Mesendoderm (in vitro differentiated cells): ENCODE data around the gene NR3C2.

Experiments
- DNase-seq: peaks from one replicate; pipeline ENCODE4 v3.0.0; 2013
- H2AK5ac ChIP-seq: 2 replicates; pipeline ENCODE4 v1.6.1; 2013; ENCODE audit warnings: low read length, inconsistent platforms
- H2BK120ac ChIP-seq: 2 replicates; pipeline ENCODE4 v1.6.1; 2013; ENCODE audit warnings: low read depth, mild to moderate bottlenecking, low read length, moderate library complexity, mixed read lengths
- H2BK15ac ChIP-seq: replicated peaks from 2 replicates; pipeline ENCODE4 v1.6.1; 2013; ENCODE audit warnings: low read depth, mild to moderate bottlenecking, moderate library complexity
- H2BK5ac ChIP-seq: 2 replicates; pipeline ENCODE4 v1.6.1; 2013; ENCODE audit warnings: low read length, inconsistent platforms
- H3K18ac ChIP-seq: 2 replicates; pipeline ENCODE4 v1.6.1; 2013; ENCODE audit warnings: mild to moderate bottlenecking, low read length, mixed read lengths
- H3K23ac ChIP-seq: one replicate; pipeline ENCODE4 v1.6.1; 2013; ENCODE audit warnings: low read length
- H3K27ac ChIP-seq: 2 replicates; pipeline ENCODE4 v1.5.1; 2013; ENCODE audit warnings: low read depth, mild to moderate bottlenecking, inconsistent platforms, low read length, moderate library complexity
- H3K27me3 ChIP-seq: 2 replicates; pipeline ENCODE4 v1.6.1; 2013; ENCODE audit warnings: low read length, control low read depth, mild to moderate bottlenecking, inconsistent platforms; ENCODE audit not compliant: insufficient read depth, poor library complexity
- H3K36me3 ChIP-seq: 2 replicates; pipeline ENCODE4 v1.6.1; 2013; ENCODE audit warnings: low read length, inconsistent platforms; ENCODE audit not compliant: control insufficient read depth, insufficient read depth
- H3K4ac ChIP-seq: one replicate; pipeline ENCODE4 v1.6.1; 2013; ENCODE audit warnings: low read depth, mild to moderate bottlenecking, low read length, moderate library complexity
- H3K4me1 ChIP-seq: 2 replicates; pipeline ENCODE4 v1.6.1; 2013; ENCODE audit warnings: low read depth, low read length, inconsistent platforms; ENCODE audit not compliant: control insufficient read depth
- H3K4me2 ChIP-seq: 2 replicates; pipeline ENCODE4 v1.6.1; 2013; ENCODE audit warnings: low read length
- H3K4me3 ChIP-seq: 2 replicates; pipeline ENCODE4 v1.5.1; 2013; ENCODE audit warnings: mild to moderate bottlenecking, low read length
- H3K56ac ChIP-seq: one replicate; pipeline ENCODE4 v1.6.1; 2013; ENCODE audit warnings: low read length
- H3K79me1 ChIP-seq: 2 replicates; pipeline ENCODE4 v1.6.1; 2013; ENCODE audit warnings: low read length, inconsistent platforms
- H3K79me2 ChIP-seq: 2 replicates; pipeline ENCODE4 v1.6.1; 2013; ENCODE audit warnings: mild to moderate bottlenecking, low read length; ENCODE audit not compliant: control insufficient read depth, insufficient read depth
- H3K9ac ChIP-seq: 2 replicates; pipeline ENCODE4 v1.6.1; 2013; ENCODE audit warnings: low read length, inconsistent platforms
- H4K5ac ChIP-seq: one replicate; pipeline ENCODE4 v1.6.1; 2013; ENCODE audit warnings: low read length
- H4K8ac ChIP-seq: one replicate; pipeline ENCODE4 v1.6.1; 2013; ENCODE audit warnings: low read depth, mild to moderate bottlenecking, control low read depth, low read length, moderate library complexity
- WGBS: extraction: QIAGEN DNeasy Blood & Tissue Kit; methylation state at CpG from one replicate; pipeline ENCODE4 v1.1.7; 2013; ENCODE audit warnings: low lambda C conversion rate, missing lambda C conversion rate; ENCODE audit not compliant: insufficient coverage; ENCODE audit errors: extremely low coverage; 5-methylcytosine and 5-hydroxymethylcytosine counted together

NR3C2 gene

GRCh38 chr4:148345509-148345908 lies 96.7 kb downstream of the NR3C2 start:
- Histone ChIP-seq H3K4me3 (no peak overlapping the region), H3K27me3 (no peaks in the 10 kb centered on the region), H3K36me3 (no peaks in the 10 kb centered on the region), H2BK5ac (no peak overlapping the region), H3K79me2 (no peaks in the 10 kb centered on the region), H4K8ac (no peak overlapping the region), H2BK15ac (no peak overlapping the region), H3K4ac (no peak overlapping the region), H3K56ac (no peak overlapping the region), H3K27ac (no peak overlapping the region), H2AK5ac (no peak overlapping the region), H3K4me2 (no peak overlapping the region), H3K23ac (no peak overlapping the region), H2BK120ac (no peak overlapping the region), H4K5ac (no peak overlapping the region), H3K18ac (no peak overlapping the region), H3K4me1 (no peaks in the 10 kb centered on the region), H3K9ac (no peak overlapping the region), H3K79me1 (no peaks in the 10 kb centered on the region)
- no peak for DNase-seq
- no CpG with 5 or more reads among the region's 5 CpGs for WGBS

GRCh38 chr4:148344941-148345340 lies 97.3 kb downstream of the NR3C2 start:
- no peak overlapping the region for H3K23ac ChIP-seq
- no peak overlapping the region for H3K27ac ChIP-seq
- H3K18ac ChIP-seq, result no peak overlapping the region
- H3K27me3 ChIP-seq, result no peaks in the 10 kb centered on the region
- no peak overlapping the region for H4K8ac ChIP-seq
- WGBS, result no CpG with 5 or more reads among the region's 1 CpG
- H4K5ac ChIP-seq, result no peak overlapping the region
- no peak overlapping the region for H3K4me2 ChIP-seq
- H3K4me1 ChIP-seq, result no peaks in the 10 kb centered on the region
- H2AK5ac ChIP-seq, result no peak overlapping the region
- H3K56ac ChIP-seq, result no peak overlapping the region
- H3K4me3 ChIP-seq, result no peak overlapping the region
- no peak overlapping the region for H2BK120ac ChIP-seq
- no peaks in the 10 kb centered on the region for H3K79me1 ChIP-seq
- H3K4ac ChIP-seq, result no peak overlapping the region
- H3K9ac ChIP-seq, result no peak overlapping the region
- no peak overlapping the region for H2BK5ac ChIP-seq
- no peaks in the 10 kb centered on the region for H3K36me3 ChIP-seq
- H2BK15ac ChIP-seq, result no peak overlapping the region
- H3K79me2 ChIP-seq, result no peaks in the 10 kb centered on the region
- no peak for DNase-seq

- no peak overlapping the region for H3K4me2 ChIP-seq
- no peak overlapping the region for H2BK5ac ChIP-seq
- no peak overlapping the region for H3K18ac ChIP-seq
- H3K4ac ChIP-seq, result no peak overlapping the region
- DNase-seq, result no peak
- H3K4me3 ChIP-seq, result no peak overlapping the region
- no peak overlapping the region for H2AK5ac ChIP-seq
- H3K36me3 ChIP-seq, result no peaks in the 10 kb centered on the region
- H3K27me3 ChIP-seq, result no peaks in the 10 kb centered on the region
- H3K27ac ChIP-seq, result no peak overlapping the region
- no peaks in the 10 kb centered on the region for H3K4me1 ChIP-seq
- no peak overlapping the region for H3K9ac ChIP-seq
- H3K79me2 ChIP-seq, result no peaks in the 10 kb centered on the region
- H2BK120ac ChIP-seq, result no peak overlapping the region
- H3K56ac ChIP-seq, result no peak overlapping the region
- WGBS, result no CpG with 5 or more reads among the region's 2 CpGs
- H4K5ac ChIP-seq, result no peak overlapping the region
- no peak overlapping the region for H3K23ac ChIP-seq
- no peaks in the 10 kb centered on the region for H3K79me1 ChIP-seq
- no peak overlapping the region for H2BK15ac ChIP-seq
- H4K8ac ChIP-seq, result no peak overlapping the region
Measured at GRCh38 chr4:148344352-148344751, 97.9 kb downstream of the NR3C2 start.

- no peak overlapping the region for H2BK5ac ChIP-seq
- no peak overlapping the region for H3K56ac ChIP-seq
- H3K4me3 ChIP-seq, result no peak overlapping the region
- H3K79me1 ChIP-seq, result no peaks in the 10 kb centered on the region
- H3K23ac ChIP-seq, result no peak overlapping the region
- H3K4me2 ChIP-seq, result no peak overlapping the region
- no peak overlapping the region for H2AK5ac ChIP-seq
- H3K27ac ChIP-seq, result no peak overlapping the region
- H3K4ac ChIP-seq, result no peak overlapping the region
- DNase-seq, result peak; percentile 15
- no CpG with 5 or more reads among the region's 13 CpGs for WGBS
- no peak overlapping the region for H2BK120ac ChIP-seq
- H3K27me3 ChIP-seq, result no peaks in the 10 kb centered on the region
- no peak overlapping the region for H2BK15ac ChIP-seq
- H3K4me1 ChIP-seq, result no peaks in the 10 kb centered on the region
- no peaks in the 10 kb centered on the region for H3K36me3 ChIP-seq
- H4K5ac ChIP-seq, result no peak overlapping the region
- H4K8ac ChIP-seq, result no peak overlapping the region
- H3K18ac ChIP-seq, result no peak overlapping the region
- H3K9ac ChIP-seq, result no peak overlapping the region
- H3K79me2 ChIP-seq, result no peaks in the 10 kb centered on the region
Measured at GRCh38 chr4:148341980-148342800, 100.0 kb downstream of the NR3C2 start.

- Histone ChIP-seq H3K27me3 (no peaks in the 10 kb centered on the region), H3K4ac (no peak overlapping the region), H3K4me1 (no peaks in the 10 kb centered on the region), H3K79me2 (no peaks in the 10 kb centered on the region), H3K18ac (no peak overlapping the region), H3K56ac (no peak overlapping the region), H2BK5ac (no peak overlapping the region), H3K9ac (no peak overlapping the region), H4K5ac (no peak overlapping the region), H4K8ac (no peak overlapping the region), H3K4me2 (no peak overlapping the region), H3K4me3 (no peak overlapping the region), H2BK120ac (no peak overlapping the region), H3K36me3 (no peaks in the 10 kb centered on the region), H2AK5ac (no peak overlapping the region), H3K27ac (no peak overlapping the region), H2BK15ac (no peak overlapping the region), H3K79me1 (no peaks in the 10 kb centered on the region), H3K23ac (no peak overlapping the region)
- WGBS, result no CpG with 5 or more reads among the region's 4 CpGs
- no peak for DNase-seq
Measured at GRCh38 chr4:148335133-148335532, 107.1 kb downstream of the NR3C2 start.

GRCh38 chr4:148333265-148333664 lies 108.9 kb downstream of the NR3C2 start:
- no peak overlapping the region for H2BK15ac ChIP-seq
- H2AK5ac ChIP-seq, result no peak overlapping the region
- no peak overlapping the region for H3K9ac ChIP-seq
- no peak overlapping the region for H3K56ac ChIP-seq
- no peak overlapping the region for H2BK120ac ChIP-seq
- H3K4me2 ChIP-seq, result no peak overlapping the region
- no peak overlapping the region for H2BK5ac ChIP-seq
- no peak overlapping the region for H4K5ac ChIP-seq
- H3K18ac ChIP-seq, result no peak overlapping the region
- DNase-seq, result peak; percentile 5
- no peak overlapping the region for H3K27ac ChIP-seq
- H3K27me3 ChIP-seq, result no peaks in the 10 kb centered on the region
- H3K4me1 ChIP-seq, result no peaks in the 10 kb centered on the region
- no CpG with 5 or more reads among the region's 1 CpG for WGBS
- no peaks in the 10 kb centered on the region for H3K79me2 ChIP-seq
- no peaks in the 10 kb centered on the region for H3K36me3 ChIP-seq
- H3K79me1 ChIP-seq, result no peaks in the 10 kb centered on the region
- H3K4me3 ChIP-seq, result no peak overlapping the region
- no peak overlapping the region for H3K23ac ChIP-seq
- no peak overlapping the region for H3K4ac ChIP-seq
- H4K8ac ChIP-seq, result no peak overlapping the region
